HEK293 (cell line): ENCODE data around the gene IGSF21.
A peak's percentile ranks its signal among the peaks of the same experiment; 100 is the strongest.

Experiments
- CTCF ChIP-seq: fragments of 450-650 bp; formaldehyde crosslinking; IDR thresholded peaks from 2 replicates; pipeline ENCODE4 v1.5.1; 2016; ENCODE audit warnings: missing biosample characterization, missing genetic modification characterization
- HOXA7 ChIP-seq: sonication (generic); formaldehyde crosslinking; IDR thresholded peaks from 2 replicates; pipeline ENCODE4 v1.8.1; 2022; ENCODE audit warnings: missing genetic modification reagents, borderline replicate concordance
- PRDM1 ChIP-seq: fragments of 450-650 bp; formaldehyde crosslinking; IDR thresholded peaks from 2 replicates; pipeline ENCODE4; 2016; ENCODE audit warnings: missing biosample characterization, missing genetic modification characterization
- PRDM2 ChIP-seq: fragments of 450-650 bp; formaldehyde crosslinking; IDR thresholded peaks from 2 replicates; pipeline ENCODE4 v1.5.1; 2016; ENCODE audit warnings: missing biosample characterization, missing genetic modification characterization, borderline replicate concordance
- ZBTB8A ChIP-seq: fragments of 450-650 bp; formaldehyde crosslinking; IDR thresholded peaks from 2 replicates; pipeline ENCODE4 v1.5.1; 2016; ENCODE audit warnings: missing biosample characterization, missing genetic modification characterization
- ZFP3 ChIP-seq: fragments of 450-650 bp; formaldehyde crosslinking; IDR thresholded peaks from 2 replicates; pipeline ENCODE4 v1.5.1; 2016; ENCODE audit warnings: low read depth, missing biosample characterization, missing genetic modification characterization
- ZFP37 ChIP-seq: fragments of 450-650 bp; formaldehyde crosslinking; IDR thresholded peaks from 2 replicates; pipeline ENCODE4 v1.5.1; 2016; ENCODE audit warnings: missing biosample characterization, missing genetic modification characterization
- ZNF112 ChIP-seq: fragments of 450-650 bp; formaldehyde crosslinking; IDR thresholded peaks from 2 replicates; pipeline ENCODE4 v1.5.0; 2017; ENCODE audit warnings: missing biosample characterization, missing genetic modification characterization
- ZNF311 ChIP-seq: fragments of 450-650 bp; formaldehyde crosslinking; IDR thresholded peaks from 2 replicates; pipeline ENCODE4 v1.5.1; 2017; ENCODE audit warnings: missing biosample characterization, missing genetic modification characterization, borderline replicate concordance
- ZNF488 ChIP-seq: fragments of 450-650 bp; formaldehyde crosslinking; IDR thresholded peaks from 2 replicates; pipeline ENCODE4 v1.5.1; 2016; ENCODE audit warnings: missing biosample characterization, missing genetic modification characterization
- ZNF701 ChIP-seq: fragments of 450-650 bp; formaldehyde crosslinking; IDR thresholded peaks from 2 replicates; pipeline ENCODE4 v1.5.1; 2016; ENCODE audit warnings: missing biosample characterization, missing genetic modification characterization
- ZSCAN5A ChIP-seq: fragments of 450-650 bp; formaldehyde crosslinking; IDR thresholded peaks from 2 replicates; pipeline ENCODE4 v1.5.1; 2016; ENCODE audit warnings: missing biosample characterization, missing genetic modification characterization

- no peak for TF ChIP-seq CTCF
- no peak for TF ChIP-seq HOXA7
- no peak for TF ChIP-seq PRDM2 (tag by site-specific recombination)
- no peak for TF ChIP-seq ZNF488 (tag by site-specific recombination)
- no peak for TF ChIP-seq ZNF311 (tag by site-specific recombination)
- no peak for TF ChIP-seq ZSCAN5A (tag by site-specific recombination)
- no peak for TF ChIP-seq ZFP3 (tag by site-specific recombination)
- no peak for TF ChIP-seq ZNF701 (tag by site-specific recombination)
- TF ChIP-seq ZBTB8A (tag by site-specific recombination): no peak
- no peak for TF ChIP-seq ZNF112 (tag by site-specific recombination)
- peak; percentile 98 for TF ChIP-seq PRDM1 (tag by site-specific recombination)
- no peak for TF ChIP-seq ZFP37 (tag by site-specific recombination)
Observed at GRCh38 chr1:18154430-18155194, 47.0 kb downstream of the IGSF21 start.
